Naive thymus-derived CD4-positive, alpha-beta T cell (primary cell): ENCODE data around the gene G6PC2. TPM values are rescaled to one million over a fixed set of nuclear protein-coding genes. Genes with fewer than 3 reads are reported as not detected.

ENCODE experiments used
- ATAC-seq: fragments of 150-1000 bp; cut with Tn5 transposase; 2 replicates; pipeline ENCODE4 v1.10.0; 2021; ENCODE audit warnings: mild to moderate bottlenecking, moderate library complexity
- CTCF ChIA-PET: fragments of 350-600 bp; sonication (Branson Sonifier 250); formaldehyde crosslinking; loops from one replicate; lab custom pipeline; 2021; ENCODE audit warnings: antibody characterized with exemption; lab: Charles Lee
- POLR2A ChIA-PET: fragments of 350-600 bp; sonication (Branson Sonifier 250); formaldehyde crosslinking; loops from one replicate; lab custom pipeline; 2021; ENCODE audit warnings: antibody characterized with exemption, inconsistent platforms; lab: Charles Lee
- DNase-seq, 9 donors: peaks; one replicate each; pipeline versions ENCODE4 v3.0.0 to v3.0.0-alpha.2; 2020 to 2022; ENCODE audit warnings: mixed read lengths in 1 of 9
- H3K27ac ChIP-seq: one replicate; pipeline ENCODE4 v1.7.0; 2013; ENCODE audit warnings: mild to moderate bottlenecking, low read depth, low read length, moderate library complexity
- H3K27me3 ChIP-seq, 2 donors: one replicate each; pipeline ENCODE4 v1.7.0; 2013; ENCODE audit warnings: low read length in 2 of 2, mild to moderate bottlenecking in 2 of 2, moderate library complexity in 2 of 2; ENCODE audit not compliant: control insufficient read depth in 2 of 2, insufficient read depth in 2 of 2
- H3K36me3 ChIP-seq, 3 experiments: 1 replicate in 2 of 3; 2 replicates in 1 of 3; pipeline ENCODE4 v1.7.0; 2013; ENCODE audit warnings: low read length in 3 of 3, mild to moderate bottlenecking in 3 of 3, moderate library complexity in 1 of 3; ENCODE audit not compliant: insufficient read depth in 3 of 3, control insufficient read depth in 2 of 3
- H3K4me1 ChIP-seq, 2 donors: one replicate each; pipeline ENCODE4 v1.7.0; 2013; ENCODE audit warnings: low read length in 2 of 2, mild to moderate bottlenecking in 2 of 2, moderate library complexity in 1 of 2; ENCODE audit not compliant: control insufficient read depth in 2 of 2, insufficient read depth in 2 of 2
- H3K4me3 ChIP-seq: 2 replicates; pipeline ENCODE4 v1.7.0; 2013; ENCODE audit warnings: mild to moderate bottlenecking, low read length
- H3K9me3 ChIP-seq, 3 experiments: 1 replicate in 2 of 3; 2 replicates in 1 of 3; pipeline ENCODE4 v1.7.0; 2013; ENCODE audit warnings: low read length in 3 of 3; ENCODE audit not compliant: control insufficient read depth in 2 of 3
- H3K27ac Mint-ChIP-seq, 9 donors: one replicate each; pipeline ENCODE4 v1.8.0; 2020 to 2022; ENCODE audit warnings: mixed read lengths in 9 of 9, mild to moderate bottlenecking in 8 of 9, moderate library complexity in 5 of 9, inconsistent platforms in 2 of 9
- H3K27me3 Mint-ChIP-seq, 5 donors: one replicate each; pipeline ENCODE4 v1.8.0; 2021 to 2022; ENCODE audit warnings: mixed read lengths in 5 of 5, mild to moderate bottlenecking in 1 of 5
- H3K36me3 Mint-ChIP-seq, 5 donors: one replicate each; pipeline ENCODE4 v1.8.0; 2020 to 2022; ENCODE audit warnings: mixed read lengths in 5 of 5, mild to moderate bottlenecking in 3 of 5, inconsistent platforms in 1 of 5
- H3K4me1 Mint-ChIP-seq, 7 donors: one replicate each; pipeline ENCODE4 v1.8.0; 2020 to 2022; ENCODE audit warnings: mixed read lengths in 7 of 7, mild to moderate bottlenecking in 3 of 7, inconsistent platforms in 1 of 7
- H3K4me3 Mint-ChIP-seq, 10 donors: one replicate each; pipeline ENCODE4 v1.8.0; 2020 to 2022; ENCODE audit warnings: mild to moderate bottlenecking in 10 of 10, mixed read lengths in 10 of 10, moderate library complexity in 6 of 10, inconsistent platforms in 2 of 10
- H3K9me3 Mint-ChIP-seq, 11 donors: one replicate each; pipeline ENCODE4 v1.8.0; 2020 to 2022; ENCODE audit warnings: mixed read lengths in 11 of 11, mild to moderate bottlenecking in 4 of 11, inconsistent platforms in 1 of 11, moderate library complexity in 1 of 11
- intact Hi-C, 2 donors: fragments of 100-400 bp; cut with micrococcal nuclease; formaldehyde crosslinking; loops; one replicate each; pipeline ENCODE4 v1.15.1; 2023
- polyA plus RNA-seq, 2 donors: library from polyadenylated mRNA; unstranded; fragments of 300-500 nt; fragmentation: Illumina TruSeq; gene quantifications; one replicate each; pipeline ENCODE4 v1.2.3, GENCODE V29; 2021
- total RNA-seq, 6 experiments: library from RNA in 5 of 6; stranded (reverse) in 5 of 6; gene quantifications; 1 replicate in 5 of 6; 2 replicates in 1 of 6; pipeline ENCODE4 v1.2.3 and lab custom pipeline; 2021 to 2026

G6PC2 gene
- total and polyA plus RNA-seq, 7 experiments from 2014 or later = not detected

DNA sequence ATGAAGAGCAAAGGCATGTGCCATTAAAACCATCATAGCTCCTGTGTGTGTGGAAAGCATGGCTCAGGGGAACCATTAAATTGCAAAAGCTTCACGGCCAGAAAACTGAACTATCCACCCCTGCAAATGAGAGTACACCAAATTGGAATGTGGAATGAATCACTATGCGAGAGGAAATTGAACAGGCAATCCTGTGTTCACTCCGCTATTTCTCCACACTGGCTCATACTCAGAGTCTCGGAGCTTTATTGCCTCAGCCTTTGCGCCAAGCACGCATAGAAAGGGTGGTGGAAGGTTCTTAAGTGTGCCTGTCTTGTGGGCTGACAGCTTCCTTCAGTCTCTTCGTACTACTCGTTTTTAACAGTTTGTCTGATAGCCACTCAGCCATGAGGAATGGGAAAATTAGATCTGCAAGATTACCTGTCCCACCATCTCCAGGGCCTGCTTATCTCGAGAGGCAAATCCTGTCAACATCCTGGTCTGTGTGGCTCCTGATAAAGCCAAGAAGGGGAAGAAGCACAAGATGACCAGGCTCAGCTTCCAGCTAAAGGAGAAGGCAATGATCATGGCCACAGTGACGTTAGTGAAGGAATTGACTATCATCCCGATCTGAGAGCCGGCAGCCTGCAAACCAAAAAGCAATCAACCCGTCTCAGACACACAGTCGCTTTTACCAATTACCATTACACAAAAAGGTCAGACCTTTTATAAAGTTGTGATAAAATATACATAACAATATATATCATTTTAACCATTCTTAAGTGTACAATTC is 34.9 kb downstream of the G6PC2 start:
- no peak for DNase-seq
- H3K4me3 ChIP-seq = no peak overlapping the region
- Mint-ChIP-seq H3K9me3 (peaks cover 0 to 2% (median 0%) of the 10 kb centered on the region in 11 donors), H3K27ac (no peak overlapping the region), H3K4me1 (no peaks in the 10 kb centered on the region), H3K27me3 (peaks cover 4 to 17% (median 9%) of the 10 kb centered on the region in 5 donors), H3K4me3 (no peak overlapping the region), H3K36me3 (no peaks in the 10 kb centered on the region)
- no peaks in the 10 kb centered on the region for H3K4me1 ChIP-seq
- no peaks in the 10 kb centered on the region for H3K27me3 ChIP-seq
- ATAC-seq = no peak
- intact Hi-C loops = no loop called here
- H3K36me3 ChIP-seq = no peaks in the 10 kb centered on the region
- no peaks in the 10 kb centered on the region for H3K9me3 ChIP-seq
- ChIA-PET CTCF (no interaction called here), POLR2A (no interaction called here)
- no peak overlapping the region for H3K27ac ChIP-seq

DNA sequence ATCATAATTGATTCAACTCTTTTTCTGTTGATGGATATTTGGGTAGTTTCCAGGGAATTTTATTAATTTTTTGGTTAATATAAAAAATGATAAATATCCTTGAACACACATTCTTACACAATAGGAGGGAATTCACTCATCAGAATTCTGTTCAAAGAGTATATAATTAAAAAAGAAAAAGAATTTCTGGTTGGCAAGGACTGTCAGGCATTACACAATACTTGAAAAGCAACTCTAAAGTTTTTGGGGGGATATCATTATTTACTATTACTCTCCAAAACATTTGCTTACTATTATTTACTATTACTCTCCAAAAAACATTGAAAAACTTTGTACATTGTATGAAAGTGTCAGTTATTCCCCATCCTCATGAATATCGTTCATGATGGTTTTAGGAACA is 38.0 kb downstream of the G6PC2 start:
- no peak overlapping the region for H3K27ac Mint-ChIP-seq
- CTCF ChIA-PET = interaction anchor here (1.3 kb wide), 1 partner anchor 9 kb away, joined by 3 read pairs; no protein-coding TSS in a partner anchor
- DNase-seq (no peak), ATAC-seq (no peak)
- Histone ChIP-seq H3K4me3 (no peak overlapping the region), H3K9me3 (no peaks in the 10 kb centered on the region), H3K27ac (no peak overlapping the region), H3K27me3 (no peaks in the 10 kb centered on the region), H3K36me3 (no peaks in the 10 kb centered on the region), H3K4me1 (no peaks in the 10 kb centered on the region)
- no peaks in the 10 kb centered on the region for H3K36me3 Mint-ChIP-seq
- H3K4me3 Mint-ChIP-seq = no peak overlapping the region
- H3K27me3 Mint-ChIP-seq = peaks cover 0 to 14% (median 6%) of the 10 kb centered on the region in 5 donors
- intact Hi-C loops = no loop called here
- H3K4me1 Mint-ChIP-seq = peaks cover 0 to 1% (median 0%) of the 10 kb centered on the region in 7 donors
- POLR2A ChIA-PET = no interaction called here
- no peaks in the 10 kb centered on the region for H3K9me3 Mint-ChIP-seq

DNA sequence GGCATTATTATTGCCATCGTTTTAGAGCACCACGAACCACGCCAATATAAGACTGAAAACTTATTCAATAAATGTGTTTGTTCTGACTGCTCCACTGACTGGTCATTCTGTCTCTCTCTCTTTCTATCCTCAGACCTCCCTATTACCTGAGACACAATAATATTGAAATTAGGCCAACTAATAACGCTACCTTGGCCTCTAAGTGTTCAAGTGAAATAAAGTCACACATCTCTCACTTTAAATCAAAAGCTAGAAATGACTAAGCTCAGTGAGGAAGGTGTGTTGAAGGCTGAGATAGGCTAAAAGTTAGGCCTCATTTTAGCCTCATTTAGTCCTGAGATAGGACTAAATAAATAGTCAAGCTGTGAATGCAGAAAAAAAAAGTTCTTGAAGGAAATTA is 38.8 kb downstream of the G6PC2 start:
- ChIA-PET POLR2A (no interaction called here), CTCF (interaction anchor here (0.8 kb wide), 1 partner anchor 1451 kb away, joined by 3 read pairs; no protein-coding TSS in a partner anchor)
- no peaks in the 10 kb centered on the region for H3K36me3 Mint-ChIP-seq
- Histone ChIP-seq H3K4me1 (no peaks in the 10 kb centered on the region), H3K4me3 (no peak overlapping the region), H3K36me3 (no peaks in the 10 kb centered on the region), H3K9me3 (no peaks in the 10 kb centered on the region), H3K27ac (no peak overlapping the region), H3K27me3 (no peaks in the 10 kb centered on the region)
- no peak overlapping the region for H3K4me3 Mint-ChIP-seq
- H3K27ac Mint-ChIP-seq = no peak overlapping the region
- H3K4me1 Mint-ChIP-seq = peaks cover 0 to 1% (median 0%) of the 10 kb centered on the region in 7 donors
- peaks cover 3 to 18% (median 5%) of the 10 kb centered on the region in 5 donors for H3K27me3 Mint-ChIP-seq
- intact Hi-C loops = no loop called here
- DNase-seq (no peak), ATAC-seq (no peak)
- H3K9me3 Mint-ChIP-seq = no peaks in the 10 kb centered on the region

DNA sequence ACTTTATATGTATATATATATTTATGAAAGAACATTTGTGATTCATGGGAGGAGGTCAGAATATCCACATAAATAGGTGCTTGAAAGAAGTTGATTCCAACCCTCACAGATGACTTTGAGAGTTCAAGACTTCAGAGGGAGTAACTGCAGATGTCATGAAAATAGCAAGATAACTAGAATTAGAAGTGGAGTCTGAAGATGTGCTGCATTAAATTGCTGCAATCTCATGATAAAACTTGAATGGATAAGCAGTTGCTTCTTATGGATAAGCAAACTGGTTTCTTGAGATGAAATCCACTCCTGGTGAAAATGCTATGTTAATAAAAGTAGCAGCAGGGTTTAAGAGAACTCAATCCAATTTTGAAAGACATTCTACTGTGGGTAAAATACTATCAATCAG is 40.2 kb downstream of the G6PC2 start:
- H3K9me3 ChIP-seq = no peaks in the 10 kb centered on the region
- intact Hi-C loops = no loop called here
- Mint-ChIP-seq H3K27ac (no peak overlapping the region), H3K4me3 (no peak overlapping the region), H3K9me3 (no peaks in the 10 kb centered on the region), H3K4me1 (peaks cover 0 to 1% (median 0%) of the 10 kb centered on the region in 7 donors), H3K27me3 (peaks cover 4 to 14% (median 7%) of the 10 kb centered on the region in 5 donors), H3K36me3 (no peaks in the 10 kb centered on the region)
- ChIA-PET POLR2A (no interaction called here), CTCF (no interaction called here)
- no peak overlapping the region for H3K4me3 ChIP-seq
- H3K36me3 ChIP-seq = no peaks in the 10 kb centered on the region
- no peaks in the 10 kb centered on the region for H3K27me3 ChIP-seq
- no peak for DNase-seq
- ATAC-seq = no peak
- no peaks in the 10 kb centered on the region for H3K4me1 ChIP-seq
- H3K27ac ChIP-seq = no peak overlapping the region

DNA sequence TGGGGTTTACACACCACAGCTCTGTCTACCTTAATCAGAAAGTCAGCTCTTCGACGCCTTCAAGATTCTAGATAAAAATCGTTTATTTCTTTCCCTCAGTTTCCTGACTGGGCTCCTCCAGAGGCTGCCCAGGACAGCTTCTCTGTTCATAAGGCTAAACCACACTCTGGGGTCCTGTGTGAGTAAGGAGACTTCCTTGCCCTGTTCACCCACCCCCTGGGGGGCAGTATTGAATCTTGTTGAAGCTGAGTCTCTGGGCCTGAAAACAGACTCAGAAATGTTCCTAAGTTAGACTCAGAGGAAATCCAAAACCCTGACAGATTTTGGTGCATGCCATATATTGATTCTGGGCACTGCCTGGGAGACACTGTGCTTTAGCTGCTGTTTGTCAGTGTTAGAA is 43.0 kb downstream of the G6PC2 start:
- Mint-ChIP-seq H3K27me3 (peaks cover 4 to 25% (median 7%) of the 10 kb centered on the region in 5 donors), H3K4me3 (no peak overlapping the region), H3K27ac (no peak overlapping the region), H3K9me3 (no peaks in the 10 kb centered on the region), H3K36me3 (no peaks in the 10 kb centered on the region), H3K4me1 (peaks cover 0 to 7% (median 0%) of the 10 kb centered on the region in 7 donors)
- ChIA-PET POLR2A (no interaction called here), CTCF (no interaction called here)
- no peaks in the 10 kb centered on the region for H3K27me3 ChIP-seq
- no peaks in the 10 kb centered on the region for H3K9me3 ChIP-seq
- ATAC-seq (no peak), DNase-seq (no peak)
- no peaks in the 10 kb centered on the region for H3K4me1 ChIP-seq
- no peak overlapping the region for H3K4me3 ChIP-seq
- no peak overlapping the region for H3K27ac ChIP-seq
- no peaks in the 10 kb centered on the region for H3K36me3 ChIP-seq
- intact Hi-C loops = no loop called here

DNA sequence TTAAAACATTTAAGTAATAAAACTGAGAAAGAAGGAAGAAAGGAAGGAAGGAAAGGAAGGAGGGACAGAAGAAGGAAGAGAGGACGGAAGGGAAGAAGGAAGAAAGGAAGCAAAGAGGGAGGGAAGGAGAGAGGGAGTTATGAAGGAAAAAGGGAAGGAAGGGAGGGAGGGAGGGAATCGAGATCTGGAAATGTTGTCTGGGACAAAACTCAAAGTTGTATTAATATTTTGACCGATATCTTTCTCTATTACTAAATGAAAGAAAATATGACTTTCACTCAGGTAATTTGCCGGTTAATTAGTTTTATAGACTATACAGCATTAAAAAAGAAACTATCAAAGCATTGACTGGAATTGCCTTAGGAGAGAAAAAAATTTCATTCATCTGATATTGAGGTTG is 44.4 kb downstream of the G6PC2 start:
- Mint-ChIP-seq H3K36me3 (no peaks in the 10 kb centered on the region), H3K4me1 (peaks cover 0 to 7% (median 0%) of the 10 kb centered on the region in 7 donors), H3K27ac (no peak overlapping the region), H3K4me3 (no peak overlapping the region), H3K27me3 (peaks cover 4 to 25% (median 7%) of the 10 kb centered on the region in 5 donors), H3K9me3 (no peaks in the 10 kb centered on the region)
- no peaks in the 10 kb centered on the region for H3K36me3 ChIP-seq
- no peaks in the 10 kb centered on the region for H3K9me3 ChIP-seq
- H3K27ac ChIP-seq = no peak overlapping the region
- no peak overlapping the region for H3K4me3 ChIP-seq
- no peaks in the 10 kb centered on the region for H3K4me1 ChIP-seq
- ATAC-seq = no peak
- DNase-seq = no peak
- CTCF ChIA-PET = no interaction called here
- H3K27me3 ChIP-seq = no peaks in the 10 kb centered on the region
- intact Hi-C loops = no loop called here
- POLR2A ChIA-PET = no interaction called here
